HG03558 (cell line): ENCODE data around the gene GEMIN4.
"Not testable (repeated sequence)": the region's sequence is repeated elsewhere in the genome, so short reads cannot be mapped to it uniquely, and the experiment has no call there.

ENCODE experiments used
- ATAC-seq: cut with Tn5 transposase; IDR thresholded peaks from one replicate; pipeline ENCODE4 v1.9.1; 2021; ENCODE audit warnings: moderate number of reproducible peaks; ENCODE audit not compliant: unreplicated experiment; ENCODE audit errors: extremely low read depth

Gene GEMIN4

GRCh38 chr17:705863-706262, 46.2 kb downstream of the GEMIN4 start:
- ATAC-seq, result no peak

- no peak for ATAC-seq
Observed at GRCh38 chr17:705011-705410, 47.1 kb downstream of the GEMIN4 start.

GRCh38 chr17:704111-704864, 47.8 kb downstream of the GEMIN4 start:
- no peak for ATAC-seq

- ATAC-seq, result no peak
Observed at GRCh38 chr17:703081-703875, 48.8 kb downstream of the GEMIN4 start.

GRCh38 chr17:700504-701094, 51.5 kb downstream of the GEMIN4 start:
- no peak for ATAC-seq

- ATAC-seq, result no peak
Observed at GRCh38 chr17:699345-699744, 52.7 kb downstream of the GEMIN4 start.

GRCh38 chr17:698096-698495, 54.0 kb downstream of the GEMIN4 start:
- not testable (repeated sequence) for ATAC-seq

GRCh38 chr17:697682-698081, 54.4 kb downstream of the GEMIN4 start:
- ATAC-seq, result no peak

GRCh38 chr17:696369-696768, 55.7 kb downstream of the GEMIN4 start:
- ATAC-seq, result no peak
